Adrenal gland (tissue), 12 donors: ENCODE measurements around the gene SYAP1. TPM values are rescaled to one million over a fixed set of nuclear protein-coding genes. Genes with fewer than 3 reads are reported as not detected.

Experiments used
- DNase-seq, 7 donors: peaks; one replicate each; pipeline ENCODE4 v3.0.0-alpha.2; 2019 to 2020
- H3K27ac ChIP-seq, 5 donors: fragments of 200-600 bp; sonication (generic) in 4 of 5; 1 replicate in 3 of 5; 2 replicates in 2 of 5; pipeline versions ENCODE4 v1.5.1 to v1.8.0; 2016 to 2020; ENCODE audit warnings: mild to moderate bottlenecking in 1 of 5
- H3K27me3 ChIP-seq: fragments of 200-600 bp; 2 replicates; pipeline ENCODE4 v1.8.0; 2021
- H3K36me3 ChIP-seq, 2 donors: fragments of 200-600 bp; replicated peaks in 1 of 2; 1 replicate in 1 of 2; 2 replicates in 1 of 2; pipeline versions ENCODE4 v1.5.1 to v1.8.0; 2018 to 2022
- H3K4me1 ChIP-seq, 2 donors: fragments of 200-600 bp; replicated peaks in 1 of 2; 1 replicate in 1 of 2; 2 replicates in 1 of 2; pipeline versions ENCODE4 v1.5.1 to v1.8.0; 2018 to 2021
- H3K4me3 ChIP-seq, 4 donors: fragments of 200-600 bp; sonication (generic) in 3 of 4; one replicate each; pipeline ENCODE4 v1.5.1; 2016 to 2018
- H3K9me3 ChIP-seq, 3 donors: fragments of 200-600 bp; sonication (generic) in 1 of 3; replicated peaks in 1 of 3; 1 replicate in 2 of 3; 2 replicates in 1 of 3; pipeline versions ENCODE4 v1.5.1 to v1.8.0; 2016 to 2021
- CTCF ChIP-seq, 6 experiments: fragments of 450-650 bp in 4 of 6; fragments of 200-600 bp in 2 of 6; sonication (generic) in 1 of 6; IDR thresholded peaks; 1 replicate in 5 of 6; 2 replicates in 1 of 6; pipeline versions ENCODE4 v1.5.1 to v1.8.0; 2016 to 2021; ENCODE audit warnings: antibody characterized with exemption in 6 of 6, mild to moderate bottlenecking in 2 of 6, moderate library complexity in 1 of 6
- POLR2A ChIP-seq, 2 donors: fragments of 450-650 bp; IDR thresholded peaks; one replicate each; pipeline ENCODE4 v1.6.1; 2017; ENCODE audit warnings: antibody characterized with exemption in 2 of 2, mild to moderate bottlenecking in 2 of 2, moderate library complexity in 1 of 2
- WGBS, 4 donors: extraction: QIAGEN DNeasy Blood & Tissue Kit in 2 of 4; methylation state at CpG; one replicate each; pipeline versions ENCODE4 v1.1.5 to v1.1.7; 2013 to 2017; 5-methylcytosine and 5-hydroxymethylcytosine counted together
- intact Hi-C, 2 donors: fragments of 100-400 bp; cut with DNase I; formaldehyde crosslinking; loops; one replicate each; pipeline versions ENCODE4 v1.14.1 to v1.15.0; 2022 to 2023
- polyA plus RNA-seq, 3 donors: library from polyadenylated mRNA; stranded (reverse); fragments of 200-250 nt in 2 of 3; fragments of 350-450 nt in 1 of 3; fragmentation: Illumina TruSeq in 1 of 3; extraction: RNeasy Lipid Tissue Mini Kit (QIAGEN cat#74804) in 1 of 3; gene quantifications; one replicate each; pipeline ENCODE4 v1.2.3, GENCODE V29; 2013 to 2014
- total RNA-seq, 9 donors: library from RNA; depleted of rRNA in 4 of 9; stranded (reverse); fragments of >200 nt in 4 of 9; fragments of 120-200 nt in 1 of 9; fragmentation: NEBNext Ultra II Directional in 1 of 9; extraction: Animal tissue kit (Norgen Biotek cat#: 25700) in 1 of 9; gene quantifications; one replicate each; pipeline versions ENCODE4 v1.1.0 to v1.2.4, GENCODE V29; 2013 to 2023
- donor health status: healthy with polysubstance abuse.
- donor health status: Bipolar disorder and iron deficiency.
- donor health status: DM: yes; HTN: yes; CAD: no.
- donor health status: DM: no; HTN: no; CAD: no.
- donor health status: DM: no; HTN: no; CAD: no.
- donor health status: DM: yes; HTN: yes; CAD: no.

The SYAP1 gene
- total and polyA plus RNA-seq, 12 donors: 15.8 to 106 (median 43.6) TPM

- H3K27me3 ChIP-seq: no peaks in the 10 kb centered on the region
- no peaks in the 10 kb centered on the region for H3K36me3 ChIP-seq
- H3K4me1 ChIP-seq: no peaks in the 10 kb centered on the region
- WGBS, 4 donors: 55 to 69% (median 67%) methylated on average over 16 of the region's 16 CpGs
- H3K27ac ChIP-seq: no peak overlapping the region
- H3K4me3 ChIP-seq: no peak overlapping the region
- no peaks in the 10 kb centered on the region for H3K9me3 ChIP-seq
- intact Hi-C loops: no loop called here
- TF ChIP-seq CTCF (IDR thresholded peaks at IDR 0.05) (no peak), POLR2A (IDR thresholded peaks at IDR 0.05) (no peak)
- DNase-seq: no peak
Observed at GRCh38 chrX:16771483-16772398, 52.3 kb downstream of the SYAP1 start.

- H3K4me3 ChIP-seq: no peak overlapping the region
- H3K9me3 ChIP-seq: no peaks in the 10 kb centered on the region
- no peaks in the 10 kb centered on the region for H3K36me3 ChIP-seq
- TF ChIP-seq CTCF (IDR thresholded peaks at IDR 0.05): no peak
- TF ChIP-seq POLR2A (IDR thresholded peaks at IDR 0.05): no peak
- H3K27me3 ChIP-seq: no peaks in the 10 kb centered on the region
- intact Hi-C loops: no loop called here
- H3K27ac ChIP-seq: no peak overlapping the region
- WGBS, 4 donors: 86 to 100% (median 92%) methylated on average over 2 to 6 of the region's 6 CpGs
- no peak for DNase-seq
- H3K4me1 ChIP-seq: no peaks in the 10 kb centered on the region
Observed at GRCh38 chrX:16772460-16772859, 53.0 kb downstream of the SYAP1 start.

GRCh38 chrX:16774746-16775145, 55.3 kb downstream of the SYAP1 start:
- Histone ChIP-seq H3K4me1 (no peaks in the 10 kb centered on the region), H3K4me3 (no peak overlapping the region), H3K27ac (no peak overlapping the region), H3K36me3 (no peaks in the 10 kb centered on the region), H3K27me3 (no peaks in the 10 kb centered on the region), H3K9me3 (no peaks in the 10 kb centered on the region)
- 89 to 96% (median 94%) methylated on average over 2 of the region's 2 CpGs for WGBS, 4 donors
- intact Hi-C loops: no loop called here
- TF ChIP-seq CTCF (IDR thresholded peaks at IDR 0.05) (no peak), POLR2A (IDR thresholded peaks at IDR 0.05) (no peak)
- DNase-seq: no peak

GRCh38 chrX:16778545-16778944, 59.1 kb downstream of the SYAP1 start:
- Histone ChIP-seq H3K27ac (no peak overlapping the region), H3K36me3 (no peaks in the 10 kb centered on the region), H3K27me3 (no peaks in the 10 kb centered on the region), H3K4me1 (no peaks in the 10 kb centered on the region), H3K4me3 (no peak overlapping the region), H3K9me3 (no peaks in the 10 kb centered on the region)
- no peak for DNase-seq
- intact Hi-C loops: no loop called here
- TF ChIP-seq CTCF (IDR thresholded peaks at IDR 0.05) (no peak), POLR2A (IDR thresholded peaks at IDR 0.05) (no peak)
